Fibroblast of skin of left biceps (primary cell): ENCODE data around the gene HNRNPK.

Source experiments
- DNase-seq, 2 experiments: peaks; one replicate each; pipeline ENCODE4 v3.0.0-alpha.2; 2013; ENCODE audit warnings: low read depth in 2 of 2

The HNRNPK gene

GRCh38 chr9:83979812-83980394, at the start of gene HNRNPK:
Gene HNRNPK, minus strand, starts transcription at chr9:83980215. Its CDS starts 1,963 bp downstream, at chr9:83978252.
- DNase-seq: peak; percentile 98

- DNase-seq: no peak
Observed at GRCh38 chr9:84027201-84027600, 47.2 kb upstream of the HNRNPK start.

GRCh38 chr9:84024041-84024575, 44.1 kb upstream of the HNRNPK start:
- DNase-seq: peak in 1 of 2 experiments; percentile 4

- DNase-seq: no peak
Observed at GRCh38 chr9:84007662-84008061, 27.6 kb upstream of the HNRNPK start.

- DNase-seq: no peak
Observed at GRCh38 chr9:84003246-84003645, 23.2 kb upstream of the HNRNPK start.

- DNase-seq: no peak
Observed at GRCh38 chr9:84002344-84002743, 22.3 kb upstream of the HNRNPK start.

GRCh38 chr9:84001621-84002020, 21.6 kb upstream of the HNRNPK start:
- no peak for DNase-seq

GRCh38 chr9:84000186-84000585, 20.2 kb upstream of the HNRNPK start:
- DNase-seq: peak in 1 of 2 experiments; percentile 32

- no peak for DNase-seq
Observed at GRCh38 chr9:83999141-83999918, 19.3 kb upstream of the HNRNPK start.

GRCh38 chr9:83996126-83996525, 16.1 kb upstream of the HNRNPK start:
- no peak for DNase-seq

- DNase-seq: no peak
Observed at GRCh38 chr9:83992901-83993300, 12.9 kb upstream of the HNRNPK start.

- DNase-seq: no peak
Observed at GRCh38 chr9:83992407-83992806, 12.4 kb upstream of the HNRNPK start.

GRCh38 chr9:83991355-83991754, 11.3 kb upstream of the HNRNPK start:
- DNase-seq: no peak

GRCh38 chr9:83988411-83988810, 8.4 kb upstream of the HNRNPK start:
- no peak for DNase-seq

- DNase-seq: no peak
Observed at GRCh38 chr9:83987402-83987791, 7.4 kb upstream of the HNRNPK start.

GRCh38 chr9:83986765-83987401, 6.9 kb upstream of the HNRNPK start:
- DNase-seq: no peak

GRCh38 chr9:83986195-83986594, 6.2 kb upstream of the HNRNPK start:
- DNase-seq: no peak

- no peak for DNase-seq
Observed at GRCh38 chr9:83981126-83981871, 1.3 kb upstream of the HNRNPK start.

GRCh38 chr9:83980395-83981125, 545 bp upstream of the HNRNPK start, which contains the start of gene RMI1:
Gene RMI1, plus strand, starts transcription at chr9:83980805. Its CDS starts 20,182 bp downstream, at chr9:84000987.
- DNase-seq: peak; percentile 97

GRCh38 chr9:83978992-83979811, 813 bp downstream of the HNRNPK start:
- DNase-seq: peak in 1 of 2 experiments; percentile 53
